ENCODE results near the gene ADAMTSL1. TPM values are rescaled to one million over a fixed set of nuclear protein-coding genes. Genes with fewer than 3 reads are reported as not detected.

Gene ADAMTSL1
- total and polyA plus RNA-seq, 2 of the 8 experiments (the other 6 are each of a cell fraction or from before 2014, with no cell fraction given) = 0.84 to 1.1 TPM

GRCh38 chr9:18888290-18888689, 414.3 kb downstream of the ADAMTSL1 start:
- H3K56ac ChIP-seq (replicated peaks; ENCODE audit: insufficient read length, low read depth, low read length) = no peak overlapping the region
- H3K9me3 ChIP-seq (ENCODE audit: insufficient read depth in 2 of 2, low read depth in 1 of 2, low read length in 1 of 2) = peaks cover 0 to 2% of the 10 kb centered on the region in 2 experiments; a peak in 1 of 4 replicates
- H3K79me2 ChIP-seq (ENCODE audit: control insufficient read depth in 1 of 2, insufficient read depth in 2 of 2, low read length in 2 of 2) = no peaks in the 10 kb centered on the region
- no peak overlapping the region for H4K5ac ChIP-seq (ENCODE audit: insufficient read length, low read depth, low read length)
- no peak overlapping the region for H3K4me2 ChIP-seq (ENCODE audit: insufficient read depth in 1 of 2, low read depth in 2 of 2, low read length in 2 of 2)
- no peak overlapping the region for H4K91ac ChIP-seq (replicated peaks; ENCODE audit: insufficient read length, low read length)
- WGBS, 2 experiments (ENCODE audit: extremely low coverage in 1 of 2, insufficient coverage in 1 of 2, insufficient read length in 1 of 2, insufficient replicate concordance in 2 of 2, low coverage in 1 of 2, low lambda C conversion rate in 2 of 2, missing lambda C conversion rate in 1 of 2) = 100% methylated on average over 1 of the region's 1 CpG; no CpG with 5 or more reads in 1 of the 2 experiments
- H3K4ac ChIP-seq (replicated peaks; ENCODE audit: insufficient read length, low read depth, low read length) = no peak overlapping the region
- no peaks in the 10 kb centered on the region for H3K36me3 ChIP-seq (ENCODE audit: control insufficient read depth in 2 of 4, insufficient read depth in 4 of 4, low read length in 3 of 4)
- CTCF ChIA-PET (ENCODE audit: partially characterized antibody) = no interaction called here
- FAIRE-seq = no peak
- H3K27ac ChIP-seq (ENCODE audit: low read depth, low read length) = no peak overlapping the region
- H4K20me1 ChIP-seq (replicated peaks in 1 of 2; ENCODE audit: control insufficient read depth in 1 of 2, insufficient read depth in 2 of 2, low read length in 2 of 2) = no peaks in the 10 kb centered on the region
- H3K4me1 ChIP-seq (replicated peaks in 1 of 4; ENCODE audit: control insufficient read depth in 3 of 4, insufficient read depth in 4 of 4, low read length in 3 of 4) = no peaks in the 10 kb centered on the region; a peak in 1 of 7 replicates
- no peak overlapping the region for H2BK15ac ChIP-seq (ENCODE audit: low read length)
- H3K23me2 ChIP-seq (ENCODE audit: low read depth, low read length) = no peaks in the 10 kb centered on the region
- no peak overlapping the region for H3K9ac ChIP-seq (replicated peaks in 1 of 4; ENCODE audit: extremely low read depth in 1 of 4, low read depth in 3 of 4, low read length in 3 of 4)
- no peaks in the 10 kb centered on the region for H3K27me3 ChIP-seq (replicated peaks in 1 of 4; ENCODE audit: control insufficient read depth in 3 of 4, extremely low read depth in 1 of 4, insufficient read depth in 3 of 4, low read length in 3 of 4)
- H3K14ac ChIP-seq (ENCODE audit: insufficient read length) = no peak overlapping the region
- no peak for DNase-seq (ENCODE audit: low read depth in 1 of 2, low spot score in 2 of 2)
- H2BK20ac ChIP-seq (ENCODE audit: low read length) = no peak overlapping the region
- POLR2A ChIA-PET (ENCODE audit: partially characterized antibody) = no interaction called here
- no peak overlapping the region for H2BK12ac ChIP-seq (ENCODE audit: low read depth, low read length)
- H3K23ac ChIP-seq (ENCODE audit: insufficient read length) = no peak overlapping the region
- H2BK120ac ChIP-seq (replicated peaks; ENCODE audit: low read depth, low read length) = no peak overlapping the region
- H3K18ac ChIP-seq (ENCODE audit: extremely low read depth, low read length) = no peak overlapping the region
- H4K8ac ChIP-seq (ENCODE audit: extremely low read depth, insufficient read depth, low read length) = no peak overlapping the region
- H3K4me3 ChIP-seq (ENCODE audit: extremely low read depth in 1 of 4, insufficient read depth in 2 of 4, low read depth in 3 of 4, low read length in 4 of 4) = no peak overlapping the region
- H2AFZ ChIP-seq (ENCODE audit: low read length) = no peak overlapping the region
- no peak overlapping the region for H2BK5ac ChIP-seq (ENCODE audit: low read depth, low read length)
- no peaks in the 10 kb centered on the region for H3K79me1 ChIP-seq (ENCODE audit: low read depth, low read length)
- no peak overlapping the region for H2AK5ac ChIP-seq (ENCODE audit: low read depth, low read length)
- TF ChIP-seq KDM5A (IDR thresholded peaks at IDR 0.05; ENCODE audit: low read length) = no peak
- TF ChIP-seq HDAC2 (IDR thresholded peaks at IDR 0.05; ENCODE audit: borderline replicate concordance in 1 of 2, low read depth in 2 of 2, low read length in 2 of 2) = no peak
- no peak for TF ChIP-seq SIN3A (conservative IDR thresholded peaks at IDR 0.05 in 1 of 2, IDR thresholded peaks at IDR 0.05 in 1 of 2; ENCODE audit: low read depth in 1 of 2, low read length in 2 of 2)
- TF ChIP-seq USF2 (IDR thresholded peaks at IDR 0.05; ENCODE audit: low read length) = no peak
- no peak for TF ChIP-seq RFX5 (IDR thresholded peaks at IDR 0.05; ENCODE audit: borderline replicate concordance, low read depth, low read length)
- TF ChIP-seq NRF1 (IDR thresholded peaks at IDR 0.05; ENCODE audit: low read depth, low read length) = no peak
- TF ChIP-seq RXRA (IDR thresholded peaks at IDR 0.05; ENCODE audit: insufficient read depth, low read depth, low read length) = no peak
- TF ChIP-seq CHD2 (IDR thresholded peaks at IDR 0.05; ENCODE audit: low read length) = no peak
- TF ChIP-seq ATF2 (IDR thresholded peaks at IDR 0.05; ENCODE audit: low read length) = no peak
- no peak for TF ChIP-seq E2F6 (IDR thresholded peaks at IDR 0.05)

Data from H1 (cell line).